KG1 (cell line): ENCODE results near the gene MAPKAP1.

ENCODE experiments used
- DNase-seq: peaks from one replicate; lab custom pipeline; 2025; lab: John Stamatoyannopoulos, UW

The MAPKAP1 gene

DNA sequence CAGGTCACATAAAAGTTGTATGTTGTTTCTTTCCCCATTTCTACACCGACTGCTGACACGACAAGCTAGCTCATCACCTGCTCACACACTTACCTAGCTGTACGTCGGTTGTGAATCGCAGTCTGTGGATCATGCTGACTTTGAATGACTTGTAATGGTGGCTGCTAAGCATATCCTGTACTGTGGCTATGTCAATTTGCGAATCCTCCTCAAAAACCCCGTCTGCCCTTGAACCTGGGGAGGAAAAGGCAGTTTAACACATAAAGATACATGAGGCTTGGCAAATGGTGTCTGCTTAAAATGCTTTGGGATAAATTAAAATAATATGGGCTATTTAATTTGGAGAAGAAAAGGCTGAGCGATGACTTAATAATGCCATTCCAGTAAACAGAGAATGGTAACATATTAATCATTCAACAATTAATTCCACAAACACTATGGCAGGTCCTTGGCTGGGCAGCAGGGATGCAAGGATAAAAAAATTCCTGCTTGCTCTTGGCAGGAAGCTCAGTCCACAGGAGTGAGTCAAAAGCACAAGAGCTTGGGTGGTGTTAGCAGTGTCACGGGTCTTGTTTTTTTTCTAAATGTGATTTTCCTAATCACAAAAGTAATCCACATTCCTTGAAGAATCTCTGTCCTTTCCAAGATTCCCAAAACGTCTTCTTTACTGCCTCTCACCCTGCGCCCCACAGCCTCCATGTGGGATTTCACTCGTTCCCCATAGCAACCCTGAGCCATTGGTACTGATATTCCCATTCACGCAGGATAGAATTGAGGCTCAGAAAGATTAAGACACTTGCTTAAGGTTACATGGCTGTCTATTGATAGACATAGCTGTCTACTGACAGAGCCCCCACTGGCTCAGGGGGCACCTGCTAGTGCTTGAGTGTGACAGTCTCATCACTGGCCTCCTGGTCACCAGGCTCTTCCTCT is 222.4 kb downstream of the MAPKAP1 start:
- no peak for DNase-seq

GRCh38 chr9:125483697-125484096 is 223.3 kb downstream of the MAPKAP1 start:
- no peak for DNase-seq

- DNase-seq: no peak
Observed at GRCh38 chr9:125479846-125480615, 227.0 kb downstream of the MAPKAP1 start.

DNA sequence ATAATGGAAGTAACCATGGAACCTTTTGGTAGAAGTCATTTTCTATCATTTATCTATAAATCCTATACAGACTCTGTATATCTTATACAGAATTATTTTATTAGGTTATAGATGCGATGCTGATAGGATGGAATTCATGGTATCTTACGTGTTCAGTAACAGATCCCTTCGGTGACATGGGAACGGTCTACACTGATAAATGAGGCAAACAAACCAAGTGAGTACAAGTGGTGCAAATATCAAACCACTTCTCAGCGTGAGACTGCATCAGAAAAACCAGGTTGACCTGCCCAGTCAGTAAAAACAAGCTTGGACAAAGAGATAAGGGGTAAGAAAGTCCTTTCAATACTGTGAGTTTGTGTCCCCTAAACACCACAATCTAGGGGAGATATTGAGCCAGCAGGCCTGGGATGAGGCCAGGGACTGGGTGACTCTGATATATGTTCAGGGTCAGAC is 229.9 kb downstream of the MAPKAP1 start:
- no peak for DNase-seq

GRCh38 chr9:125476645-125477044 is 230.4 kb downstream of the MAPKAP1 start:
- no peak for DNase-seq

DNA sequence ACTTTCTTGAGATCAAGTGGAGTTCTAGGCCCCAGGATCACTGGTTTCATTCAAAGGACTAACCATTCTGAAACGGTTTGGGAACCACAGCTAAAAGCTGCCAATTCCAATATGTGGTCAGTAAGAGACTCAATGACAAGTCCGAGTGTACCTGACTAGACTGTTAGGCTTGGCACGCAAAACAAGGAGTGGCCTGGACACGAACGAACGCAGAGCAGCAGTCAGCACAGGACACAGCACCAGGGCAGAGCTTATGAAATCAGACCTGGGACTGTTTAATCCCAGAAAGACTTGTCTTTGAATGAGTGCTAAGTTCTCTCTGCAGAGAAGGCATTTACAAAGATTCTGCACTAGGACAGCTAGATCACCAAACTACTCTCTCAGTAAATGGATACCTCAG is 231.6 kb downstream of the MAPKAP1 start:
- no peak for DNase-seq

- DNase-seq: no peak
Observed at GRCh38 chr9:125472926-125473701, 233.9 kb downstream of the MAPKAP1 start.

DNA sequence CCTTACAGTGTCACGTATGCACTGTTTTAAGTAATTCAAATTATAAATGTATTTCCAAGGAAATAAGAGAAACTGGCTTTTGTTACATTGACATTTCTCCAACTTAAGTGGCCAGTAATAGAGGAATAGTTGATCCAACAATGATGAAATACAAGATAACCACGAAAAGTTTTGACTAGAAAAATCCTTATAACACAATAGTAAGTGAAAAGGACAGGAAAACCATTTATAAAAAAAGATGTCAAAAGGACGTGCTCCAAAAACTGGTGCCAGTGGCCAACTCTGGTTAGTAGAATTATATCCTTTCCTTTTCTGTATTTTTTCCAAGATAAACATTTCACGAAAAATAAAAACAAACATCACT is 234.5 kb downstream of the MAPKAP1 start:
- DNase-seq: no peak

DNA sequence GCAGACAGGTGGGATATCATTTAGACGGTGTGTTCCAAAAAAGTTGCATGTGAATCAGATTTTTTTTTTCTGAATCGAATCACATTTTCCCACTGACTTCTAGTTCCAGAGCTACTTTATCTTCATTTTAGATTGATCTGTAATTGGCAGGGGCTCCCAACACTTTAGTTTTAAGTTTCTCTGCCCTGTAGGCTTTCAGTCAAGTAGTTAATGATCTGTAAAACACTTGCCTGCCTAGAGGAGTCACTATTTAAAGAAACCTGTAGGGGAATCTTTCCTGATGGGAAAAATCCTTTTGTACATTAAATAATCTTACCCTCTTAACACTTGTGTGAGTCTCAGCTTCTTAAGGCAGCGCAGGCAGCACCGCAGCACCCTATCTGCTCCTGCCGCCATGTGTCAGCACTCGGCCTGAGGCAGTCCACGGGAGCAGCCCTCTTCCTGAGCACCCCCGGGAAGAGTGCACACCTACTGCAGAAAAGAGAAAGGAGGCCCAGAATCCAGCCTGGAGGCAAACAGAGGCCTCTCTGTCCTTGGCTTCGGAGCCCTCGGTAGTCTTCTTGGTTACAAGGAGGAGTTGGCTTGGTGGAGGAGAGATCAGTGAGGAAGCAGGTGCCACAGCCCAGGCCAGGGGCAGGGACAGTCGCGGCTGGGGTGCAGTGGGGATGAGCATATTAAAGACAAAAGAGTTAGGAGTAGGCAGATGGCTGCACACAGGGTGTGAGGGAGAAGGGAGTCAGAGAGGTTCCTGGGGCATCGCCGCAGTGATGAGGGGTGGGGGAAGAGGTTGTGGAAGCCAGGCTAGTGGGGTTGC is 236.0 kb downstream of the MAPKAP1 start:
- no peak for DNase-seq

DNA sequence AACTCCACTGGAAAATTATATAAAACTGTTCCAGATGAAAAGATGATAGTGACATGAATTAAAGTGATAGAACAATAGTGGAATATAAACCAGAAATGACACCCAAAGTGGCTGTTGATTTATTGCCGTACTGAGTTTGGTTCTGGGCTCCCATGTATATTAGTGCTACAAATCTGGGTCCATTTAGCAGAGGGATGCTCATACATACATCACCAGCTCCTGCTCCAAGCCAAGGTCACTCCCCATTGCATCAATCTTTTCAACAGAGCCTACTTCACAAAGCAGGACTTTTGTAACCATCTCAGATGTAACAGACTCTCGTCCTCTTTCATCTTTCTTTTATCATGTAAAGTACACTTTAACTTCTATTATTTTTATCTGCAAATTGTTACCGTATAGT is 236.8 kb downstream of the MAPKAP1 start:
- DNase-seq: no peak

DNA sequence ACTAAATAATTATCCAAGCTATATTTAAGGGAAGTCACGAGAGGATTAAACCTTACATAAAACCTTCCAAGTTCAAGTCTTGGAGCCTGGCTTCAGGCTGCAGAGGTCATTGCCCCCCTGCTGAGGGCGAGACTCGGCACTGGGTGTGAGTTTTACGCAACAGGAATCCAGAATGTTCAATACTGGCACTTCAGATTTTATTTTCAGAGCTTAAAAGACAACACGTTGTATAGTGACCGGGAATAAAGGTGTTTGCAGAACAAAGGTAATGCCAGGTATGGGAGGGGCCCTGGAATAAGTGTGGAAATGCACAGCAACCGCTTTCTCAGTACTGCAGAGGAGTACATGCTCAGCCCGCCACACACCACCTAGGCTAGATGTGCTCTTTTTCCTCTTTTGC is 238.4 kb downstream of the MAPKAP1 start:
- no peak for DNase-seq

- no peak for DNase-seq
Observed at GRCh38 chr9:125467116-125467740, 239.8 kb downstream of the MAPKAP1 start.

DNA sequence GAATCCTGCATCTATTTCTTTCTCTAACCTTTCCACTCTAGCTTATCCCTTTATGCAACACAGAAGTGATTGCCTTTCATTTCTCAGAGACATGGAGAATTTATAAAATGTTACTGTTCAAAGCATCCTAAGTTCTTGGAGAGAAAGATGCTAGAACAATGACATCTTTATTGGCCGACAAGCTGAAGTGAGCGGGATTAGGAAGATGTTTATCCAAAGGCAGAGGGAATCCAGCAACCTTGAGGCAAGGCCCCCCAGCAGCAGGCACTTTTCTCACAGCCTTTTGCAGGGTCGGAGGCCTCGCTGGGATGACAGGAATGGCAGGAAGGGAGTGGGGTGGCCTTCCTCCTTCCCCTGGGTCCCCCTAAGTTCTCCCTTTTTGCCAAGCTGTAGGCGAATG is 240.6 kb downstream of the MAPKAP1 start:
- no peak for DNase-seq

- DNase-seq: no peak
Observed at GRCh38 chr9:125464591-125465385, 242.2 kb downstream of the MAPKAP1 start.

DNA sequence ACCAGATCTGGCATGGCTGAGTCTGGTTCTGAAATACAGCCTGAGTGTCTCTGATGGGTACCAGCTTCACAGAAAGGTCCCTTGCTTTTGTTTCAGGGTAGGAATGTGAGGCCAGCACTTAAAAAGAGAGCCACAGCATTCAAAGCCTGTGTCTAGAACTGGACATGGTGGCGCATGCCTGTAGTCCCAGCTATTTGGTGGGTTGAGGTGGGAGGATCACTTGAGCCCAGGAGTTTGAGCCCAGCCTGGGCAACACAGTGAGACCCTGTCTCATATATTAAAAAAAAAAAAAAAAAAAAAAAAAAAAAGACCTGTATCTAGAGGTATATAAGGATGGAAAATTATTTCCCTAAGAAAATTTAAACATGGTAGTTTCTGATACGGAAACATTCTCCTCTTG is 243.1 kb downstream of the MAPKAP1 start:
- no peak for DNase-seq

DNA sequence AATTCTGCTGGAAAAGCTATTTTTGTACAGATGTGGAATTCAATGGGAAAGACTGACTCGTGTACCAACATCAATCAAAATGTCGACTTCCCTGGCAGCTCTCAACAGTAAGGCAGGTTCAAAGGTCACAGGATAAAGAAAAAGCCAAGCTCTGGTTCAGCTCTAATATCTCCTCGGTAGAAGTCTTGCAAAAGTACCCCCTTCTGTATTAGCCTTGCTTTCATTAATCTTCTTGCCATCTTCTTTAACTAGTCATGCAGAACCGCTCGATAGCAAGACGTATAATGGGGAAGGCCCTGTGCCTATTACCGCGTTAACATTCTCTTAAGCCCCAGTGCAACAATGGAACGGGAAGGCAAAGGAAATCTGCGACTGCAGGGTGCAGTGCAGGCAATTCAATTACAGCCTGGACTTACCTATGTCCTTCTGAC is 244.1 kb downstream of the MAPKAP1 start:
- DNase-seq: no peak

DNA sequence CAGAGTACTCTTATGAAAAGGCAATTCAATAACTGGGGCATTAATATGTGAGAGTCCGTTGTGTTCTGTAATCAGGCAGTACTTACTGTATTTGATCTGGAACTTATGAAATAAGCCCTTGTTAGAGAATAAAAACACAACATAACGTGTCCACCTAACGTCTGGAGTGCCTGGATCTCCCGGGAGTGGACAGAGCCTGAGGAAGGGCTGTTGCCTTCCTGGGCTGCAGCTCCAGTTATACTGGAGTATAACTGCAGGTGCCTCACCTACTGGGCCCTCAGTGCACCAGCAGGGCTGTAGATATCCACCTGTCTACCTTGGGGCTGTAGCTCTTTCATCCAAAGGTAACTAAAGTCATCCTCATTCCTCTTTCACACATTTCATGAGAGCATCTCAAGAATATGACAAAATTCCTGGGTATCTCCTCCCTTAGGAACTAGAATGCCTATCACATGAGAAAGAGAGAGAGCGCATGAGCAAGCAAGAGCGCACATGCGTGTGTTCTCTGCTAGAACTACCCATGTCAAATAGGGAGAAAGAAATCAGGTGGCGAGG is 245.3 kb downstream of the MAPKAP1 start:
- no peak for DNase-seq

DNA sequence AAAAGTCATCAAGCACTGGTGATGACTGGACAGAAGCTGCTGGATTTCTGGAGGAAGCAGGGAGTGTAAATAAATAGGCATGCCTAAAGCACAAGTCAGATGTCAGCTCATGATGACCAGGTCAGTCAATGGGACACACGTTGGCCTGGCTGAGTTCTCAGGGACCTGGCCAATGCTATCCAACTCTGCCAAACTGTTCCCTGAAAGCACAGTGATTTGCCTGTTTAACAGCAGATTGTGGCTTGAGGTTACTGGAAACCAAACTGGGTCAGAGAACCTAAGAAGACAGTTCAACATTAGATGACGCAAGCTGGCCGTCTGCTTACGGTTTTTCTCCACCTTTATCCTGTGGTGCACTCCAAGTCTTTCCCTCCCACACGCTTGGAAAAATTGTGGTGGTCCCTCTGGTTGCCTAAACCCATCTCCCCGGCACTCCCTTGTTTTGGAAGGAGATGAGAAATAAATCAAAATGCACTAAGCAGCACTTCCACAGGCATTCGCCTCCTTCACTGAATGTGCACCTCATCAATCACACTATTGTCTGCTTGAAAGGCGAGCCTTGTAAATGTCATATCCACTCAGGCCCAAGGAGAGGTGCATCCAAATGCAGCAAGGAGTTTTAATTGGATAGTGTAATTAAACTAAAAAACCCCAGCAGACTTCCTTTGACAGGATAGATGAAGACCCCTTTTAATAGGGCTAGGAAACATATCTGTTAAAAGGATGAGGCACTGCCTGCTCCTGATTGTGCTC is 245.9 kb downstream of the MAPKAP1 start:
- DNase-seq: no peak

DNA sequence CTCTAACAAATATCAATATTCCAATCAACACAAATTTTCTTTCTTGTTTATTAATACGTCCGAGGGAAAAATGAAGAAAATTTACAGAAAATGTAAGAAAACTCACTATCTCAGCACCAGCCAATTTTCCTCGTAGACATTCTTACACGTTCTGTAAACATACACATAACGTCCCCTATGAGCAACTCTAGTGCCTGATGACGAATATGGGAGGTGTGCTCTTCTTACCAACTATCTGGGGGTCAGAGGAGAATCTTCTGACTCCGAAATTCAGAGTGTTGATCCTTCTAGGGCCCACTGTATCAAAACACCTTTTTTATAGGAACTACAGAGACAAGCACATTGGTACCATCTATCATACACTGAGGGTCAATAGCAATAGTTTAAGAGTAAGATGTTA is 246.7 kb downstream of the MAPKAP1 start:
- DNase-seq: no peak
